GM10248 (cell line): ENCODE measurements around the gene RAD51B.

Experiments
- CTCF ChIA-PET: fragments of 300-600 bp; sonication (Branson Sonifier 250); formaldehyde crosslinking; extraction: SDS; loops from one replicate; lab custom pipeline; 2021; ENCODE audit warnings: antibody characterized with exemption; lab: Yijun Ruan, JAX
- POLR2A ChIA-PET: fragments of 350-650 bp; sonication (Branson Sonifier 250); formaldehyde crosslinking; extraction: SDS; loops from one replicate; lab custom pipeline; 2020; ENCODE audit warnings: antibody characterized with exemption; lab: Yijun Ruan, JAX
- DNase-seq: peaks from one replicate; pipeline ENCODE4 v3.0.0; 2012; ENCODE audit errors: extremely low spot score
- TF ChIP-seq, protein P1 (sequence below): IDR thresholded peaks from 2 replicates; pipeline ENCODE4 v1.5.1; 2012; ENCODE audit warnings: mild to moderate bottlenecking, low read depth; ENCODE audit errors: extremely low read depth, missing control alignments, control extremely low read depth

The RAD51B gene

DNA sequence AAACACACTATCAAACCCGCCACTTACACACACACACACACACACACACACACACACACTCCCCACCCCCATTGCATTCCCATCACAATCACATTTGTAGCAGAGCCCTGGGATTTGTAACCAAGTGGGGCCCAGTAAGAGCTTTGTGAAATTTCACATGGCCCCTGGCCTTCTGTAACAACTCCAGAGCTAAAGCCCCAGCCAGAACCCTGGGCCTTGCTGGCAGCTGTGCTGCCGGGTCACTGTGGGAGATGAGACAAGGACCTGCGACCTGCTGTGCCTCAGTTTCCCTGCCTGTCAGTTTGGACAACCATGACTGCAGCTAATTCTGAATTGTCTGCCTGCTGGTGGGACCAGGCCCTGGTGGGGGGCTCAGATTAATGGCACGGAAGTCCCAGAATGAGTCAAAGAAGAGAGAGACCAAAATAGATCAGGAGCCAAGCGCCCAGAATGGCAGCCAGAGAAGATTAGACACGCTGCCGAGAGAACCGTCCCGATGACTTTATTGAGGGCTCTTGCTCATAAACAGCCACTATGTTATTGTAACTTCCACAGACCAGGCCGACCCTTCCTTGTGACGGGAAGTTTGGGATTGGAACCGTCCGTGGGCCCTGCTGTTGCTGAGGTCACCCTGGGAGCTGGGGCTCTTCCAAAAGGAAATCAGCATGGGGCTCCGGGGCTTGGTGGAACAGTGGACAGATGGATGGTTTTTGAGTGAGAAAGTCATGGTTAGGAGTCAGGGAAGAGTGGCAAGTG, 850.2 kb downstream of the RAD51B start:
- CTCF ChIA-PET, result interaction anchor here (1.4 kb wide), 1 partner anchor 8 kb away, joined by 3 read pairs; no protein-coding TSS in a partner anchor
- TF ChIP-seq, protein P1, sequence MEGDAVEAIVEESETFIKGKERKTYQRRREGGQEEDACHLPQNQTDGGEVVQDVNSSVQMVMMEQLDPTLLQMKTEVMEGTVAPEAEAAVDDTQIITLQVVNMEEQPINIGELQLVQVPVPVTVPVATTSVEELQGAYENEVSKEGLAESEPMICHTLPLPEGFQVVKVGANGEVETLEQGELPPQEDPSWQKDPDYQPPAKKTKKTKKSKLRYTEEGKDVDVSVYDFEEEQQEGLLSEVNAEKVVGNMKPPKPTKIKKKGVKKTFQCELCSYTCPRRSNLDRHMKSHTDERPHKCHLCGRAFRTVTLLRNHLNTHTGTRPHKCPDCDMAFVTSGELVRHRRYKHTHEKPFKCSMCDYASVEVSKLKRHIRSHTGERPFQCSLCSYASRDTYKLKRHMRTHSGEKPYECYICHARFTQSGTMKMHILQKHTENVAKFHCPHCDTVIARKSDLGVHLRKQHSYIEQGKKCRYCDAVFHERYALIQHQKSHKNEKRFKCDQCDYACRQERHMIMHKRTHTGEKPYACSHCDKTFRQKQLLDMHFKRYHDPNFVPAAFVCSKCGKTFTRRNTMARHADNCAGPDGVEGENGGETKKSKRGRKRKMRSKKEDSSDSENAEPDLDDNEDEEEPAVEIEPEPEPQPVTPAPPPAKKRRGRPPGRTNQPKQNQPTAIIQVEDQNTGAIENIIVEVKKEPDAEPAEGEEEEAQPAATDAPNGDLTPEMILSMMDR, result no peak
- POLR2A ChIA-PET, result no interaction called here

DNA sequence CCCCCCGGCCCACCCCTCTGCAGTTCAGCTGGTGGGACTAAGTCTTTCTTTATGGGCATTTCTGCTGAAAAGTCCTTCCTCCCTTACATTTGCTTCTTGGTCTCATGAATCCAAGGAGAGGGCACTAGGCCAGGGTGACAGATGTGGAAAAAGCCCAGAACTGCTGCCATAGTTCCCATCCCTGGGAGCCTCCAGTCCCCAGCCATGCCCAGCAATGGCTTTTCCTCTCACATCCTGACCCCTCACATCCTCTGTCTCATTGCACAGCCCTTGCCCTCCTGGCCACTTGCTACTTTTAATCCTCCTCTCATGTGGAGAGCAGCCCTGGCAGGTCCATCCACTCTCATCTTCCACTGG, 850.8 kb downstream of the RAD51B start:
- no peak for DNase-seq
- TF ChIP-seq, protein P1, result no peak
- POLR2A ChIA-PET, result no interaction called here
- CTCF ChIA-PET, result interaction anchor here (0.8 kb wide), 1 partner anchor 19 kb away, joined by 3 read pairs; no protein-coding TSS in a partner anchor

More for the DNA sequence above, 850.2 kb downstream of the RAD51B start:
- no peak for DNase-seq

DNA sequence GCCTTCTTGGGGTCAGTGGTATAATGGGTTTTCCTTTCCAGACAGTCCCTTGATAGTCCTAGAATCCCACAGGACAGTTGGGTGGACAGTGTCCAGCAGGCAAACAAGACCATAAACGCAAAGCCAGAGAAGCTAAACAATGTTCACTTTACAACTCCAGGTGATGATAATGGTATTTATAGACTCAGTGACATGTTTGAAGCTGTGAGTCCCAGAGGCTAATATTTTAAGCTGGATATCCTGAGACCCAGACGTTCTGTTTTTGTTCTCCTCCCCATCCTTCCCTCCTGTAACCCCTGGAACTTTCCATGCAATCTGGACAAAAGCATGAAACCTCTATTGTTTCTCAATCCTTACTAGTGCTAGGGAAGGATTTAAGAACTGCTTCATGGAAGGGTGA, 852.3 kb downstream of the RAD51B start:
- CTCF ChIA-PET, result interaction anchor here (1.3 kb wide), 1 partner anchor 48 kb away, joined by 3 read pairs; no protein-coding TSS in a partner anchor
- DNase-seq, result no peak
- TF ChIP-seq, protein P1, result no peak
- POLR2A ChIA-PET, result no interaction called here

DNA sequence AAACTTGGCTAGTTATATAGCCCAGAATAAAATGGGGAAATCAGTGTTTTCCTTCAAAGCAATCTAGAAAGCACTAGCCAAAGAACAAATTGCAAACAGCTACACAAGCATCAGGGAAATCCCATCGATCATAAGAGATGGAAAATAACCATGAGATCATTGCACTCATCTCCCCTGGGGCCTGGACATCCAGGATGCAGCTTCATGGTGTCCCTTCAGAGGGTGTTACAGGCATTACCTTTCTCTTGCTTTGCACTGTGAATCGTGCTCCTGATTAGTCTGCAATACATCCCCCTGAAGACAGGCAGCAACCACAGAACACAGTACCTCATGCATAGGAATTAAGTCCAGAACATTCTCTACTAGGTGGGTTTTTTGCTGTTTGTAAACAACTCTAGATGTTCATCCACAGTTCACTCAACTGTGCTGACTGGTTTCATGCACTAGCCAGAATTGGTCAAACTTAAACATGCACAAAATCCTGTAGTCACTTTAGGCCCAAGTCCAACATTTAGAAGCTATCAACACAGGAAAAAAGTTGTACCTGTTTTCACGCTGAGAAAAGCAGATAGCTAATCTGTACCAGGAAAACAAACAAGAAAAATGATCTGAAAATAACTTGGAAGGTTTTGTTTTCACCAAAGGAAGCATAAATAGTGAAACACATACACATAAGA, 853.2 kb downstream of the RAD51B start:
- DNase-seq, result no peak
- POLR2A ChIA-PET, result no interaction called here
- TF ChIP-seq, protein P1, result no peak
- CTCF ChIA-PET, result interaction anchor here (0.9 to 1.3 kb wide), 2 partner anchors 9 to 47 kb away, joined by 3 read pairs; no protein-coding TSS in a partner anchor

DNA sequence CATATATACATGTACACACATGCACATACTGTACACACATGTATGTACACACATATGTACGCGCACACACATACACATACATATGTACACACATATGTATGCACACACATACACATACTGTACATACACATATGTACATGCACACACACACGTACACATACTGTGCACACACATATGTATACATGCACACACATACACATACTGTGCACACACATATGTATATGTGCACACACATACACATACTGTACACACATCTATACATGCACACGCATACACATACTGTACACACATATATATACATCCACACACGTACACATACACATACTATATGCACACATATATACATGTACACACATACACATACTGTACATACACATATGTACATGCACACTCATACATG, 853.9 kb downstream of the RAD51B start:
- DNase-seq, result no peak
- CTCF ChIA-PET, result interaction anchor here (1.3 kb wide), 1 partner anchor 46 kb away, joined by 3 read pairs; no protein-coding TSS in a partner anchor
- POLR2A ChIA-PET, result no interaction called here
- TF ChIP-seq, protein P1, result no peak

DNA sequence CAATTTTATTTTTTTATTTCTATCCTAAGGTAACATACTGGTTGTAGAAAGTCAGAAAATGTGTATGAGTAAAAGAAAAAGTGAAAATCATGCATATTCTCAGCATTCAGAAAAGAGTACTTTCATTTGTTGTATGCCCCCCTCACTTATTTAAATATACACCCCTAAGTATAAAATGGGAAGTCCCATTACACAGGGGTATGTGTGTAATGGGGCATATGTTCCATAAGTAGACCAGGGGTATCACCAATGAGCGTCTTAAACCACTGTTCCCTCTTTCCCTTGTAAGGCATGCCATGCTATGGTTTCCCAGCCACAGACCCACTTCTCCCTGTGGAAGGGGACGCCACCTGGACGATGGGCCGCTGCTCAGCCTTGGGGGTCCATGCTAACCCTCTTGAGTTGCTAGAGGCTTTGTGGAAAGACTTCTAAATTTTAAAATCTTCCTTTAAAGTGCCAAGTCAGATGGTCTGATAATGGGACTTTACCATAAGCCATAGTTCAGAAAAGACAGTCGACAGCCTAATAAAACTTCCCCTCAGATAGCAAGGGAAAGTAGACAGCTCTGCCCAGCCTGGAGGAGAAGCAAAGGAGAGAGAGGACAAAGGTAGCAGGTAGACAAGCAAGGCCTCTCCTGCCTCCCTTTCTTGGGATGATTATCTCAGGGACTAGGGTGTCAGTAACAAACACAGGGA, 855.1 kb downstream of the RAD51B start:
- no peak for DNase-seq
- ChIA-PET POLR2A (no interaction called here), CTCF (interaction anchor here (1.2 kb wide), 1 partner anchor 26 kb away, joined by 3 read pairs; no protein-coding TSS in a partner anchor)
- TF ChIP-seq, protein P1, result no peak
